GM23338 (cell line): Measurements from ENCODE around the gene RBKS.

Source experiments
- CTCF ChIP-seq, 2 experiments: fragments of 200-600 bp in 1 of 2; sonication (generic) in 1 of 2; conservative IDR thresholded peaks; 2 replicates each; pipeline versions ENCODE4 v1.5.1 to v1.6.1; 2016 to 2017; ENCODE audit warnings: antibody characterized with exemption in 2 of 2, low read depth in 2 of 2, mild to moderate bottlenecking in 2 of 2, moderate library complexity in 1 of 2
- POLR2AphosphoS5 ChIP-seq: IDR thresholded peaks from 2 replicates; pipeline ENCODE4 v1.6.1; 2016; ENCODE audit warnings: antibody characterized with exemption, low read depth

- no peak for TF ChIP-seq CTCF (conservative IDR thresholded peaks at IDR 0.05; ENCODE audit: low read depth in 2 of 2)
- TF ChIP-seq POLR2AphosphoS5: no peak
Observed at GRCh38 chr2:27856956-27857355, 33.2 kb downstream of the RBKS start.
